GM19324 (cell line): Measurements from ENCODE around the gene HEXB.
"Not testable (repeated sequence)": the region's sequence is repeated elsewhere in the genome, so short reads cannot be mapped to it uniquely, and the experiment has no call there.

Experiments
- ATAC-seq: cut with Tn5 transposase; IDR thresholded peaks from one replicate; pipeline ENCODE4 v1.9.1; 2021; ENCODE audit warnings: mild to moderate bottlenecking, moderate library complexity; ENCODE audit not compliant: unreplicated experiment, low FRiP score

Gene HEXB

DNA sequence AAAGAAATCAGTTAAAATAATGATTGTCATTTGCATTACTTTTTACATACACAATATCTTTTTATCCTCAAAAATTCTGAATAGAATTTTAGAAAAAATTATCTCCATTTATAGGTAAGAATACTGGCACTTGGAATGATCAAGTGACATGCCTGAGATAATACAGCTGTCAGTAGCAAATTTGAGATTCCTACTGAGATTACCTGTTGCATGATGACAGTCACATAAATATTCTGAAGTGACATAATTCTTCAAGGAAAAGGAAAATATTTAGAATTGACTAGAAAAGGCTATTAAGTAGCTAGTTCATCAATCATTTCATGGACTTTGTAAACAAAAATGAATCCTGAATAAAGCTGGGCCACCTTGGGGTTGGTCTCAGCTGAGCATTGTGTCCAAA is 29.3 kb upstream of the HEXB start:
- ATAC-seq = no peak

DNA sequence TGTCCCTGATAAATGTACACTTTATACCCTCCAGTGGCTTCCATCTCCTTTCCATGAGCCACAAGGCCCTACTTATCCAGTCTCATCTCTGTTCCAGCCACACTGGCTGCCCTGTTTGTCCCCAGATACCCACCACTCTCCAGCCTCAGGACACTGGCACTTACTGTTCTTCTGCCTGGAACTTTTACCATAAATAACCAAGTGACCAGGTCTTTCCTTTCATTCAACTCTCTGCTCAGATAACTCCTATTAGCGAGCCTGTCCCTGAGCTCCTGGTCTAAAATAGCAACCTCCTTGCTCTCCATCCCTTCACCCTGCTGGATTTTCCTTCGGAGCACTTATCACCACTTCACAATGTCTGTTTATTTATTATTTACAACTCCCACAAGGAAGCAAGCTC is 27.9 kb upstream of the HEXB start:
- no peak for ATAC-seq

DNA sequence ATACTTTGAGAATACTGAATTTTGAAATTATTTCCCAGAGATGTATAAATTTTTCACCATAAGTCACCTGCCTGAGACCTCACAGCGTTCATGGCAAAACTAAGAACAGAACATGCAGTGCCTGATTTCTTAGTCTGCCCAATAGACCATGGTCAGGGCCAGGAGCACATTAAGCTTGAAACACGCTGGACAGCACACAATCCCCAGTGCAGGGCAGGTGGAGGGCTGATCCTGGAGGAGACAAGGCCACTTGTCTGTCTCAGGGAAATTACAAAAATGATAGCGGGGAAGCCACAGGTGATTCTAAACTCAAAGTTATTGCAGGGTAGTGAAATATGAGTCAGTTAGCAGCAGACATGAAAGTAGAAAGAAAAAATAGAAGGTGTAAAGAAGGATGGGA is 25.9 kb upstream of the HEXB start:
- ATAC-seq = no peak

DNA sequence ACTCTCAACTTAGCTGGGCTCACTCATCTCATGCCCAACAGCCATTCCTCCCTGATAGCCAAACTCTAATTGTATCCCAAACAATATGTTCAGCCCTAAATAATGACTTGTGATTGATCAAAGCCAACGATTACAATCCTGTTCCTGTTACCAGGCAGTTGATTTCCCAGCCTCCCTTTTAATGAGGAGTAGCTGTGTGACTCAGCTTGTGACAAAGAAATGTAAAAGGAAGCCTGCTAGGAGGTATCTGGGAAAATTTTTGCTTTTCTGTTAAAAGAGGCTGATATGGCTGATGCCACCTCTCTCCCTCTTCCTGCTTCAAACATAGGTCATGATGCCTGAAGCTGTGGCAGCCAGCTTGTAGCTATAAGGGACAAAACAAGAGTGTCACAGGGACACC is 24.9 kb upstream of the HEXB start:
- no peak for ATAC-seq

DNA sequence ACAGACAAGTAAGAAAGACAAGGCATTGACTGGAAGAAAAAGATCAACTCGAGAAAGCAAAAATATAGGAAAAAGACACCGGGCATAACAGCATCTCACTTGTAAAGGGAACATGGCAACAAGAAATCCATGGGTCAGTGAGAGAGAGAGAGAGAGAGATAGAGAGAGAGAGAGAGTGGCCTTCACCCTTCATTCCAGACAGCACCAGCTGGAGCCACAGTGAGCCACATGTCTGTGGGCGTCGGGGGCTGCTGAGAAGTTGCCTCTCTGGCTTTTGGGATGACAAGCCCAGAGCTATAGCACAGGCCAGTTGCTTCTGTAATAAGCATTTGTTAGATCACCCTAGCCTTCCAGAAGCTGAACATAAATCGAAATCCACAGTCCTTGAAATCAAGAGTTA is 24.2 kb upstream of the HEXB start:
- ATAC-seq = no peak

DNA sequence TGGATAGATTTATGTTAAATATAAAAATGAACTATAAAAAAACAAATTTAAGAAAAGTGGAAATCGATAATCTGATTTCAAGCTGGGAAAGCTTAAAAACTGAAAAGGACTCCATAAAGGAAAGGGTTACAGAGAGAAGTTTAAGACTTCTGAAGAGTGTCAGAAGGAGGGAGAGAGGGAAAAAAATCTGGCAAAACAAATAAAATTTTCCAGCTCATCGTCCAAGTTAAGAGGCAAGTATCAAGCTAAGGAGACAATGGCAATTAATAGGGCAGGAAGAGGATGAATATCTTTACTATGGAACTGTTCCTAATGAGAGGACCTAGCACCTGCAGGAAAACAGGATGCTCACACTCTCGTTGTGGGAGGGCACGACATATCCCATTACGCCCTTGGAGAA is 20.5 kb upstream of the HEXB start:
- no peak for ATAC-seq

DNA sequence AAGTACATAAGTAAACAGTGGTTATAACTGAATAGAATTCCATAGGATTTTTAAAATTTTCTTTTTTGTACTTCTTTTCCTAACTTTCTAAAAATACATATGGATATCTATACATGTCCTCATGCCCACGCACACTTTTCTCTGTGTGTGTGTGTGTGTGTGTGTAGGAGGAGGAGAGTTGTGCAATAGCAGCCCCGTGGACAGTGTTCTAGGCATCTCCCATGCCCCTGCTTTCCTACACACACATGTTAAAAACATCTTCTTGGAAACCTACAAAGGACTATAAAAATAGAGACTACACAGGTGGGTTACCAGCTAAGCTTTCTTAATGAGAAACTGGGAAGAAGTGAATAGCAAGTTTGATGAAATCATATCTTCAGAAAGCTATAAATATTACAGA is 19.8 kb upstream of the HEXB start:
- no peak for ATAC-seq

DNA sequence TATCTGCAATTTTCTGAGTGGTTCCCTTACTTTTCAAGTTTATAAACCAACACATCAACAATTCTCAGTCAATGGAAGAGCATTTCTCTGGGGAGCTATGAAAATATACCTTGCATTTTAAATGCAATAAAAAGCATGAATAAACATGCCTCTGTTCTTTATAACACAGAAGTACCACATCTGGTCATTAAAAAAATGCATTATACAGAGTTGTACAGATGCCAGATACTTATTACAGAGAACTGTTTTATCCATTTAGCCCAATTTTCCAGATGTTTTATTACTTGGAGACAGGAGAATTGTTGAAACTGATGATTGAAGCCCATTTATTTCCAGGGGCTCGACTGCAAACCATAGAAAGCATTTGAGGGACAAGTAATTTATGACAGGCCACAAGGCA is 19.2 kb upstream of the HEXB start:
- ATAC-seq = no peak

DNA sequence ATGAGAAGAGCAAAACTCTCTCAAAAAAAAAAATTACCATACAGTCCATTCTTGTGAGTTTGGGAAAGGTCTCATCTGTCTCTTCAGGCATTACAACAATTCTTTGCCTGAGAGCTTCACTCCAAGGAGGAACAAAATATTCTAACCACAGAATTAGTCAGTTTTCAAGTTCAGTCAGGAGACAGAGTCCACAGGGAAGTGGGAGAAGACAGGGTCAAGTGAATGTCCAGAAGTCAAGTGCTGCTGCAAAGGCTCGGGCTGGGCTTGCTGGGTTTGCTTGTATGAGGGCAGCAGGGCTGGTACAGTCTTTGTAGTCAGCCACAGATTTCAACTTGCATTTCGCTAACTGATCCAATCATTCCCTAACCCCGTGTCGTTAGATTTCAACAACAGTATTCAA is 17.6 kb upstream of the HEXB start:
- no peak for ATAC-seq

DNA sequence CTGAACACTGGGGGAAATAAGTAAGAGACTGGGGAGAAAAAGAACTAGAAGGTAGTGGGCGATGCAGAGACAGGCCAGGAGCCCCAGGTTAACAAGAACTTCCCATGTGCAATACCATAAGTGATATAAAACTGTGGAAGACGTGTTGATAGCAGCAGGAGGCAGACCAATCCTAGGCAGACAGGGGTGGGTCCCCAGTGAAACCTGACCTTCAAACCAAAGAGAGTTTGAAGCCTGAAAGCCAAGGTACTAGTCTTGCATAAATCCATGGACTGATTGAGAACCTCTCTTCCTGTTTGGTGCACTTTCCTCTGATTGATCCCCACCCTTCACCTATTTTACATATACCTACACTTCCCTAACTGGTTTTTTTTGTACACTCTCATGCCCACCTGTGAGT is 15.2 kb upstream of the HEXB start:
- ATAC-seq = no peak

DNA sequence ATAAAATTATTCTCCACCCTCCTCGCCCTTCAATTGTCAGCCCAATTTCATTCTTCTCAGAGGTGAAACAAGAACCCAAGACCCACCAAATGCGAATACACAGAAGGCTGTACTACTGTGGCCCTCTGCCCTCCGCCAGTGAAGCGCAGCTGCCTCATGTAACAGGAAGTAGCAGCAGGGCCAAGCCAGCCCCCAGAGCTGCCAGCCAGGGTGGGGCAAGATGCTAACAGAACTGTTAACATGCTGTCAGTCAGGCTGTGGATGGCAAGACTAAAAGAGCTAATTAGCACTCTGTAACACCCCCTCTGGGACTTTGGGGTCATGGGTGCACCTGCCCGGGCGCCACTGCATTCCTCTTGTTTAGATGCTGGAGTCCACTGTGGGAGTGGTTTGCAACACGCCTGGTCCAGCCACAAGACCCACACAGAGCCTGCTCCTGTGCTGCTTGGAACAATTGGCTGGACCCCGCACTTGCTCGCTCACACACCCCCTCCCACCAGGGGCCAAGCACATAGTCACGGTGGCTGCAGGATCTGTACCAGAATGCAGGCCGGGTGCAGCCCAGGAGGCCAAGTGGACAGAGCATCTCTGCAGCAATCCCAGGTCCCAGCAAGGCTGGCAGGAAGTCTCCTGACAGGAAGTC is 14.5 kb upstream of the HEXB start:
- ATAC-seq = no peak

DNA sequence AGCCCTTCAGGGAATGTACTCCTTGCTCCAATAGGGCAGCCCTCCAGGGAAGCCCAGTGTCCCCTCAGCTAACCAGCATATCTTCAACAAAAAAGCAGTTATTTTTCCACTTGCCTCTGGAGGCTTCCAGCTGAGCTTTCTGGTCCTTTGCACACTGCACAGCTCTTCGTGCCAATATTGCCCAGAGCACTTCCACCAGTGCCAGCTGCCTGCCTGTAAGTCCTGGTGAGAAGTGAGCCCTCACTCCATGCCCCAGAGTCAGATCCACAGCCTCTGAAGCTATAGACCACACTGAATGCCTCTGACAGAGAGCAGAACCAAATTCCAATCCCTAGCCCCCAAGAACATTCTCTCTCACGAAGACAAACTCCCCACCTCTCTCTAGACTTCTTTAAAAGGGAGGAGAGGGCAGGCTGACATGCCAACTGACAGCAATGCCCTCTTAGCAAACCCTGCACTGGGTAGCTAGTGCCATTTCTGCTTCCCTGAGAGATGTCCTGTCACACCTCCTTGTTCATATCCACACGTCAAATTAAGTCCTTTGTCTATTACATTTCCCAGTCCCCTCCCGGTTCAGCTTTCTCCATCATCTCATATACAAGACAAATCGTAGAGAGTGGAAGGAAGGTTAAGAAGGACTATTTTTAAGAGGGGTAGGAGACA is 12.7 kb upstream of the HEXB start:
- ATAC-seq = no peak

DNA sequence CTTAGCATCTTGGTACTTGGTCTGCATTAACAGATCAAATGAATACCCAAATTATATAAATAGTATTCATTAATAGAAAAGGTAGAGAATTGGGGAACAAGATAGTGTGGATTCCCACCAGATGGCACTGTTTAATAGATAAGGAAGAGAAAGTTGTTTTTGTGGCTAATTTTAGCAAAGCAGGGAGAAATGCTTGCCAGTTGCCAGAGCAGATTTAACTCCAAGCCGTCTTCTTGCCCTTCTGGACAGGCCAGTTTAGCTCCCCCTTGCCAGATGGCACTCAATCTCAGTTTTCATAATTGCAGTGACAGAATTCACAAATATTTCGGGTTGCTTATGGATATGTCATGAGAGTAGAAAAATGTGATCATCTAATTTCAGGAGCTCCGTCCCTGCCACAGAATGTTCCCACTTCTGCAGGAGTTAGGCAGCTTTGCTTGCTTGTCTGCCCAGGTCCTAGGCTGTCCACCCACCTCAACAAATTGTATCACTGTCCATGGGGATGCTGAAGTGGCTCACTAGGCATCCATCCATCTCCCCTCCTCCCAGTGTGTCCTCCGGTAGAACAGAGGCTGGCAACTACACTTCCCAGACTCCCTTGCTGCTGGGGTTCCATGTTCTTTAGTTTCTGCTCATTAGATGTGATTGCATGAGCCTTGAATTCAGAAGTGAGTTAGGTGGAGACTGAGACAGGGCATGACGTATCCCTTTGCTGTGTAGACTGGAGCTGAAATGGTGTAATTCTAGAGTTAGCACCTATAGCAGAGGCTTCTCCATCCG is 11.8 kb upstream of the HEXB start:
- no peak for ATAC-seq

DNA sequence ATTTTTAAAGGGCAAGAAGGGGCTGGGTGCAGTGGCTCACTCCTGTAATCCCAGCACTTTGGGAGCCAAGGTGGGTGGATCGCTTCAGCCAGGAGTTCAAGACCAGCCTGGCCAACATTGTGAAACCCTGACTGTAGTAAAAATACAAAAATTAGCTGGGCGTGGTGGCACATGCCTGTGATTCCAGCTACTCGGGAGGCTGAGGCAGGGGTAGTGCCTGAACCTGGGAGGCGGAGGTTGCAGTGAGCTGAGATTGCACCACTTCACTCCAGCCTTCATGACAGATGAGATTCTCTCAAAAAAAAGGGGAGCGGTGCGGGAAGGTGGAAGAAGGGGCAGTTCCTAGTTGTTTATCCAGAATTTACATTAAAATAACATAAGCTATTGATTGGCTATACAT is 8.6 kb upstream of the HEXB start:
- not testable (repeated sequence) for ATAC-seq

DNA sequence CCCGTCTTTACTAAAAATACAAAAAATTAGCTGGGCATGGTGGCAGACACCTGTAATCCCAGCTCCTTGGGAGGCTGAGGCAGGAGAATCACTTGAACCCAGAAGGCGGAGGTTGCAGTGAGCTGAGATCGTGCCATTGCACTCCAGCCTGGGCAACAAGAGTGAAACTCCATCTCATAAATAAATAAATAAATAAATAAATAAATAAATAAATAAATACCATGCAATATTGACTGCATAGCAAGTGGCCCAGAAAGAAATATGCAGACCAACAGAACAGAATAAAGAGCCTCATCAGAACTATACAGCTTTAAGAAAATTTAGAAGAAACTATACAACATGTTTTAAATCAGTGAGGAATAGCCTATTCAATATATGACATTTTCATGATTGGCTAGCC is 6.9 kb upstream of the HEXB start:
- not testable (repeated sequence) for ATAC-seq

DNA sequence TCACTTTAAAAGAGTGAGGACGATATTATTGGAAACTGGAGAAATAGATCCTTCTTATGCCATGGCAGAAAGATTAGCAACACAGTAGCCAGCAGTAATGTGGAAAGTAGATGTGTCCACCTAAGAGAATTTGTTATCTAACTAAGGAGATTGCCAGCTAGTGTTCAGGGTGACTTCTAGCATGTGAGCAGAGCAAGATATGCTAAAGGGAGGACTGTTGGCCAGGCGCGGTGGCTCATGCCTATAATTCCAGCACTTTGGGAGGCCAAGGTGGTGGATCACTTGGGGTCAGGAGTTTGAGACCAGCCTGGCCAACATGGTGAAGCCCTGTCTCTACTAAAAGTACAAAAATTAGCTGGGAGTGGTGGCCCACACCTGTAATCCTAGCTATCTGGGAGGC is 5.7 kb upstream of the HEXB start:
- not testable (repeated sequence) for ATAC-seq

DNA sequence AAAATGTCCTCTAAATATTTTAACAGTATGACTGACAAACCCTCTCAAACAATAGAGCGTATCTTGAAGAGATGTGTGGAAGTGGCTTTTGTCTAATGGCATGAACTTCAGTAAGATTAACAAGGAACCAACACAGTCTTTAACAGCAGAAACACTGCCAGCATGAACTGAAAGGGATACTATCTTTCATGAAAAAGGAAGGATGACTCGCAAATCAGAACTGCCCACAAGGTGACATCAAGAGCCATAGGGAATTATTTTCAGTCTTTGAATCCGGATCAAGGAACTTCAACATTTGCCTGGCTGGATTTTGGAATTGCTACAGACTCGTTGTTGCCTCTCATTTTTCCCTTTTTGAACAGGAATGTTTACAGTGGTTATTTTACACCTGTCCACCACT is 5.1 kb upstream of the HEXB start:
- ATAC-seq = no peak

DNA sequence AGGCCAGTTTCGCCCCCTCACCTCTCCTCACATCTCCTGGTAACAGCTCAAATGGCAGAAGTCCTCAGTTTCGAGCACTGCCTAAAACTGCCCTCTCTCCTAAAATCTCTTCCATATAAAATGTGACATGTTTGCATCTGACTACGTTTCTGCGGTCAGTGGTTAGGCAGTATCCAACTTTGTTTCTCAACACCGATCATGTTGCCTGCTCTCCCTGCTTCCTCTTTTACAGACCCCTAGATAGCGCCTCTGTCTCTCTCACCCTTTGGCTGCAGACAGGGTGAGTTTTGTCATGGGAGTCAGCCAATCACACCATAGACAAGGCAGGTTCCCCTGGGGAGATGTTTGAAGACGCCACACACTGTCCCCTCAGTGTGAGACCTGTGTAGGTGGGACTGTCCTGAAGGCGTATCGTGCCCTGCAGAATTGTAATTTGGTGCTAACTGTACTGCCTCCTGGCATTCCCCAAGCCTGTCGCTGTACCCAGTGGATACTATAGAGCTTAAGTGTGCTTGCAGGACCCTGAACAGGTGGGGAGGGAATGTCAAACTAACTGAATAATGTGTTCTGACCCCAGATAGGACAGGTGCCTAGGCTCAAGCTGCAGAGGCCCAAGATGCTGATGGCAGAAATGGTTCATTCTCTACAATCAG is 1.1 kb downstream of the HEXB start:
- no peak for ATAC-seq

DNA sequence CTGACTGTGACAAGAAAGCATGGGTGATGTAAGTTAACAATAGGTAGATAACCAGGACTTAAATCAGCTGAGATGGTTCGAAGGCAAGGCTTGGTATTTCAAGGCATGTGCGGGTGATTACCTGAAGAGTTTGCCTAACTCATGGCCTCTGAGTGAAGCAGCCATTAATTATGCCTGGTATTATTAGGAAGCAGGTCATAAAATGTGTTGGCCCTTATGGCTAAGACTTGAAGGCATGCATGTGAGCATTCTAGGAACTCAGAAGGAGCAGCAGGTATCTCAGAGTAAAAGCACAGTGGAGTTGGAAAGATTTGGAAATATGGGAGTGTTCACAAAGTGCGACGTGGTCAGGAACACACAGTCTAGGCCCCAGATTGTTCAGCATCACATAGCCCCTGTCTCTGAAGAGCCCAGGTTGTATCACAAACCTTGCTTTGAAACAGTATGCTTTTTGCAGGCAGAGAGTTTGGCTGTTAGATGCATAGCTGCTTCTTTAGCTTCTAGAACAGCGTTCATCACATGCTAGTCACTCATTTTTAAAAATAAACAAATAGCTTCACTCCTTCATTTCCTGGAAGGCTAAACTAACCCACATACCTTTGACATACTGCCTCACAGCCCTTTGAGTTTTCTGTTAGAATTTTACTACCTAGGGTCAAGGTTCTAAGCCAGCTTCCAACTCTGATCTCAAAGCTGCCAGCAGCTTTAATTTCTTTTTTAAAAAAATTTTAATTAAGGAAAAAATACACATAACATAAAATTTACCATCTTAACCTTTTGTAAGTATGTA is 2.1 kb downstream of the HEXB start:
- ATAC-seq = no peak

DNA sequence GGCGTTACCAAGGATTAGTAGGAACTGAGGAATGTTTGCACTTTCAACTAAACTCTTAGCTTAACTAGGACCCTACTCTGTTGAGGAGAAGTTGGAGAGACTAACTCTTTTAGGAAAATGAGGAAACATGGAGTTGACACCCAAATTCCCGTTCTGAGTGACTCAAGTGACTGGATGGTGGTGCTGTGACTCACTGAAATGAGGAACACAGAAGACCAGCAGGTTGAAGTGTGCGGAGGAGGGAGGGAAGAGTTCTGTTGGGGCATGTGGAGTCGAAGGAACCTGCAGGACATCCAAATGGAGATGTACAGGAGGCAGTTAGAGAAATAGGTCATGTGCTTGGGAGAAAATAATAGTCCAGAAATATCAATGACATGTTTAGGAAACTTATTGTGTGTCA is 8.2 kb downstream of the HEXB start:
- no peak for ATAC-seq

DNA sequence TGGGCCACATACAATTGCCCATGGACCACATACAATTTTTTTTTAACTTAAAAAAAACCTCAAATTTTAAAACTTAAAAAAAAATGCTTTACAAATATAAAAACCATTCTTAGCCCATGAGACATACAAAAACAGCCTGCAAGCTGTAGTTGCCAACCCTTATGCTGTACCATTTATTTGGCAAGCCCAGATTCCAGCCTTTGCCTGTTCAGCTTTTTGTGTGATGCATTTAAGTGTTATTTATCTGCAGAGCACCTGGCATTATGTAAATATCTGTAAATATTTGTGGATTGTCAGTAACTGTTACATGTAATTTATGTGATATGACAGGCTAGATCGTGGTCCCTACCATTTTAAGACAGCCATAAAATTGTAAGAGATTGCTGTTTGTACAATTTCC is 32.6 kb downstream of the HEXB start:
- ATAC-seq = no peak
